Stimulated activated naive CD8-positive, alpha-beta T cell treated with anti-CD3 and anti-CD28 coated beads, Interleukin-15, Interleukin-2, amounts not matched to agents 100 U/mL and 50 U/mL, for 24 hours (primary cell): ENCODE results near the gene PIM3.
A peak's percentile ranks its signal among the peaks of the same experiment; 100 is the strongest.

Source experiments
- ATAC-seq: fragments of 150-1000 bp; cut with Tn5 transposase; one replicate; pipeline ENCODE4 v1.10.0; 2021
- DNase-seq: peaks from one replicate; pipeline ENCODE4 v3.0.0; 2021

PIM3 gene

GRCh38 chr22:50001388-50002231 is 41.0 kb downstream of the PIM3 start:
- no peak for ATAC-seq
- DNase-seq: no peak

- DNase-seq: no peak
- ATAC-seq: no peak
Measured at GRCh38 chr22:50002791-50003190, 42.2 kb downstream of the PIM3 start.

GRCh38 chr22:50004918-50005317 is 44.3 kb downstream of the PIM3 start:
- ATAC-seq (no peak), DNase-seq (no peak)

- ATAC-seq (no peak), DNase-seq (no peak)
Measured at GRCh38 chr22:50007057-50007511, 46.5 kb downstream of the PIM3 start.

GRCh38 chr22:50008151-50009040 is 47.8 kb downstream of the PIM3 start:
- ATAC-seq: no peak

GRCh38 chr22:50009251-50009650 is 48.7 kb downstream of the PIM3 start:
- DNase-seq (no peak), ATAC-seq (no peak)

More at GRCh38 chr22:50008151-50009040, 47.8 kb downstream of the PIM3 start:
- no peak for DNase-seq

GRCh38 chr22:50009765-50010675 is 49.4 kb downstream of the PIM3 start:
- DNase-seq (no peak), ATAC-seq (no peak)

- ATAC-seq: peak; percentile 56
- peak; percentile 68 for DNase-seq
Measured at GRCh38 chr22:50010676-50011446, 50.3 kb downstream of the PIM3 start.

- DNase-seq: peak; percentile 22
- no peak for ATAC-seq
Measured at GRCh38 chr22:50011447-50012210, 51.1 kb downstream of the PIM3 start.

- ATAC-seq: no peak
Measured at GRCh38 chr22:50012211-50013181, 51.9 kb downstream of the PIM3 start, which contains the start of gene IL17REL. Gene IL17REL, minus strand, starts transcription at chr22:50012765. Its CDS starts 119 bp downstream, at chr22:50012646.

More at GRCh38 chr22:50012211-50013181, 51.9 kb downstream of the PIM3 start, which contains the start of gene IL17REL:
- peak; percentile 7 for DNase-seq
